Regular cardiac myocyte (primary cell): ENCODE measurements around the gene ZBTB26. TPM values are rescaled to one million over a fixed set of nuclear protein-coding genes. Genes with fewer than 3 reads are reported as not detected.

Experiments used
- total RNA-seq: library from RNA; depleted of rRNA; stranded (reverse); fragments of >200 nt; gene quantifications from 2 replicates; pipeline ENCODE4 v1.2.3, GENCODE V29; 2014

The ZBTB26 gene
- 3.4 and 3.5 TPM in 2 replicates for total RNA-seq

GRCh38 chr9:122931226-122932121 is at the start of gene ZBTB26:
TSS of gene ZBTB26 (minus strand) at chr9:122931512. CDS start at chr9:122919934, 11,578 bp downstream.

GRCh38 chr9:122940749-122941581 is 9.7 kb upstream of the ZBTB26 start, which contains the start of gene RABGAP1:
TSS of gene RABGAP1 (plus strand) at chr9:122941020. CDS start at chr9:122957060, 16,040 bp downstream.

GRCh38 chr9:122912964-122913673 is 18.2 kb downstream of the ZBTB26 start, which contains the start of gene ZBTB6:
TSS of gene ZBTB6 (minus strand) at chr9:122913323. CDS start at chr9:122912072, 1,251 bp downstream.

GRCh38 chr9:122904823-122905710 is 26.2 kb downstream of the ZBTB26 start, which contains the start of gene RC3H2:
TSS of gene RC3H2 (minus strand) at chr9:122905359. CDS start at chr9:122897509, 7,850 bp downstream.

Other genes with a start within 250 kb of the ZBTB26 start
- not detected in 2 replicates for gene OR1L4, start 207.5 kb downstream of the ZBTB26 start, total RNA-seq
- not detected in 2 replicates for gene OR1L6, start 189.2 kb downstream of the ZBTB26 start, total RNA-seq
- gene OR5C1, start 142.6 kb downstream of the ZBTB26 start, total RNA-seq, result not detected in 2 replicates
- gene OR1K1, start 131.4 kb downstream of the ZBTB26 start, total RNA-seq, result not detected in 2 replicates
- gene PDCL, start 102.9 kb downstream of the ZBTB26 start, total RNA-seq, result 47.9 and 50.7 TPM in 2 replicates
- 37.2 and 53.5 TPM in 2 replicates for gene RC3H2, start 26.2 kb downstream of the ZBTB26 start, total RNA-seq
- 15.0 and 15.2 TPM in 2 replicates for gene ZBTB6, start 18.2 kb downstream of the ZBTB26 start, total RNA-seq
- gene RABGAP1, start 9.5 kb upstream of the ZBTB26 start, total RNA-seq, result 21.3 and 45.9 TPM in 2 replicates
- 0.38 and 1.1 TPM in 2 replicates for gene GPR21, start 102.2 kb upstream of the ZBTB26 start, total RNA-seq